IPS-NIHi7 (cell line): ENCODE measurements around the gene DOCK6.

Experiments
- DNase-seq: peaks from one replicate; pipeline ENCODE4 v3.0.0; 2012; ENCODE audit warnings: mixed read lengths; ENCODE audit errors: extremely low spot score

DOCK6 gene

DNA sequence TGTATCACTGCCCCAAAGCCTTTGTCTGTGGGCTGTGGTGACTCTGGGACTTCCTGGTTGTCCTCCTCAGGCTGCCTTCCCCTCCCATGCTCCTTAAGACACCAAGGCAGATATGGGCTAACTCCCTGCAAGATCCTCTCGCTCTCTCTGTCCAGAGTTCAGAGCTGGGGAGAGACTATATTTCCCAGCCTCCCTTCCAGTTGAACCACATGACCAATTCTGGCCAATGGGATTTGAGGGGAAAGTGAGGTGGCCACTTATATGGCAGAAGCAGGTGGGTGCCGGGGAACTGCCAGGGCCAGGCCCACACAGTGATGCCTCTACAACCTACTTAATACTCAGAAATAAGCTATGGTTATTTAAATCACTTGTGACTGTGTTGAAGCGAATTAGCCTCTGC is 39.1 kb downstream of the DOCK6 start:
- DNase-seq = no peak

DNA sequence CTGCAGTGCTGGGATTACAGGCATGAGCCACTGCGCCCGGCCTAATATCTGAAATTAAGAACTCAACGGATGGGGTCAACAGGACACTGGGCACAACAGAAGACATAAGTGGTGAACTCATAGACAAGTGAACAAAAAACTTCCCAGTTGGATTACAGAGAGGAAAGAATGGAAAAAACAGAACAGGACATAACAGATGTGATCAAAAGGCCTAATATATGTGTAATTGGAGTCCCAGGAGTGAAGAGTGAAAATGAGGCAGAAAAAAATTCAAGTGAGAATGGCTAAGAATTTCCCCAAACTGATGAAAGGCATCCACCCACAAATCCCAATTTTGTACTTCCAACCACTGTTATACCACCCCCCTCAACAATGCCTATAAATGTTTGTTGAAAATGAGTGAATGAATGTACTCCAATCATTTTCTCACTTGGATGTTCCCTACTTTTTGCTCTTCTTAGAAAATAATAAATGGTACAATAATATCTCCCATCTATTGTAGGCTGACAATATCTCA is 41.2 kb downstream of the DOCK6 start:
- DNase-seq = no peak

DNA sequence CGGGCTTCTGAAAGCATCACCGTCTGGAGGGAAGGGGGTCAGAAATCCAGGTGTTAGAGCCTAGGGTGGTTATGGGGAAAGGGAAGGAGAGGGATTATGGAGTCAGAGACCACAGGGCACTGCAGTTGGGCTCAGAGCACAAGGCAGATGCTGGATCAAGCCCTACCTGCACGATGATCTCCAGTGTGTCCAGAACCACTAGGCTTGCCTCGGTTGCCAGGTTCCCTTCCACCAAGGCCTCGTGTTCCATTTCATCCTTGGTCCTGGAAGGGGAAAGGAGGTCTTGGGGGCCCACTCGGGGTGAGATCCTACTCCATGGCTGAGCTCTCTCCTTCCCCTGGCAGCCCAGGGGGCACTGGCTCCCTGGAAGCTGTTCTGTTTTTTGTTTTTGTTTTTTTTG is 47.9 kb downstream of the DOCK6 start:
- no peak for DNase-seq

DNA sequence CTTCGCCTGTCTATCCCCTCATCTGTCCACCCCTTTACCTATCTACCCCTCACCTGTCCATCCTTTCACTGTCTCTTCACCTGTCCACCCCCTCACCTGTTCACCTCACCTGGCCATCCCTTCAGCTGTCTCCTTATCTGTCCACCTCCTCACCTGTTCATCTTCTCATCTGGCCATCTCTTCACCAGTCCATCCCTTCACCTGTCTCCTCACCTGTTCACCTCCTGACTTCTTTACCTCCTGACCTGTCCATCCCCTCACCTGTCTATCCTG is 51.7 kb downstream of the DOCK6 start:
- no peak for DNase-seq

DNA sequence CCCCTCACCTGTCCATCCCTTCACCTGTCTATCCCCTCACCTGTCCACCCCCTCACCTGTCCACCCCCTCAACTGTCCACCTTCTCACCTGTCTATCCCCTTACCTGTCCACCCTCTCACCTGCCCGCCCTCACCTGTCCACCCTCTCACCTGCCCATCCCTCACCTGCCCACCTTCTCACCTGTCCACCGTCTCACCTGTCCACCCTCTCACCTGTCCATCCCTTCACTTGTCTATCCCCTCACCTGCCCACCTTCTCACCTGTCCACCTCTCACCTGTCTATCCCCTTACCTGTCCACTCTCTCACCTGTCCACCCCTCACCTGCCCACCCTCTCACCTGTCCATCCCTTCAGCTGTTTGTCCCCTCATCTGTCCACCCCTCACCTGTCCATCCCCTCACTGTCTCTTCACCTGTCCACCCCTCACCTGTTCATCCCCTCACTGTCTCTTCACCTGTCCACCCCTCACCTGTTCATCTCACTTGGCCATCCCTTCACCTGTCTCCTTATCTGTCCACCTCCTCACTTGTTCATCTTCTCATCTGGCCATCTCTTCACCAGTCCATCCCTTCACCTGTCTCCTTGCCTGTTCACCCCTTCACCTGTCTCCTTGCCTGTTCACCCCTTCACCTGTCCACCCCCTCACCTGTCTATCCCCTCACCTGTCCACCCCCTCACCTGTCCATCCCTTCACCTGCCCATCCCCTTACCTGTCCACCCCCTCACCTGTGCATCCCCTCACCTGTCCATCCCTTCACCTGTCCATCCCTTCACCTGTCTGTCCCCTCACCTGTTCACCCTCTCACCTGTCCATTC is 52.3 kb downstream of the DOCK6 start:
- no peak for DNase-seq

DNA sequence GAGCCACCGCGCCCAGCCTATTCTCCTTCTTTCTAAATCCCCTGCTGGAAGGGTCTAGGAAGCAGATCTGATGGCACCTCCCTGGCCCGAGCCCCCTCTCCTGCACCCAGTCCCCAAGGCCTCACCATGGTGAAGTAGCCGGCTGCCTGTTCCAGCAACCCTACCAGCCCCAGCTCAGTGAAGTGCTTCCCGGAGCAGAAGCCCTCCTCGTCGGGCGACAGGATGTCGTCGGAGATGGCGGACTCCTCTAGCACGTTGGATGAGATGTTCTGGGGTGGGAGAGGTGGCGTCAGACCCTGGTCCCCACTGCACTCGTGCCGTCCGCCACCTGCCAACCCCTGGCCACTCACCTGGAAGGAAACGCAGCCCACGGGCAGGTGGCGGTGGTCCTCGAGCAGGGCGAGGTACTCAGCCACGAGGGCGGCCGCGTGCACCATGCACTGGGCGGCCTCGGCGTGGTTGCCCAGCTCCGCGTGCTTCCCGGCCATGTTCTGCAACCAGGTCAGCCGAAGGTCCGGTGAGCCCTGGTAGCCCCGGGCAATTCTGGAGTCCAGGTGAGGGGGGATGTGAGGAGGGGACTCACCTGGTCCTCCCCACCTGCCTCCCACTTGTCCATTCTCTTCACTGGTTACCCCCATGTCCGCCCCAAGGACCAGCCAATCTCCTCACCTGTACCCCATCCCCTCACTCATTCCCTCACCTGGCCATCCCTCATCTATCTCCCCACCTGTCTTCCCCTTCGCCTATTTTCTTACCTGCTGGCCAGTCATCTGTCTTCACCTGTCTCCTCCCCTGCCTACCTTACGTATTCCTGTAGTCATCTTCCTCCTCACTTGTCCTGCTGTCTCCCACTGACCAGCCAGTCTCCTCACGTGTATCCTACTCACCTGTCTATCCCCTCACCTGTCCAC is 53.5 kb downstream of the DOCK6 start:
- DNase-seq = no peak

DNA sequence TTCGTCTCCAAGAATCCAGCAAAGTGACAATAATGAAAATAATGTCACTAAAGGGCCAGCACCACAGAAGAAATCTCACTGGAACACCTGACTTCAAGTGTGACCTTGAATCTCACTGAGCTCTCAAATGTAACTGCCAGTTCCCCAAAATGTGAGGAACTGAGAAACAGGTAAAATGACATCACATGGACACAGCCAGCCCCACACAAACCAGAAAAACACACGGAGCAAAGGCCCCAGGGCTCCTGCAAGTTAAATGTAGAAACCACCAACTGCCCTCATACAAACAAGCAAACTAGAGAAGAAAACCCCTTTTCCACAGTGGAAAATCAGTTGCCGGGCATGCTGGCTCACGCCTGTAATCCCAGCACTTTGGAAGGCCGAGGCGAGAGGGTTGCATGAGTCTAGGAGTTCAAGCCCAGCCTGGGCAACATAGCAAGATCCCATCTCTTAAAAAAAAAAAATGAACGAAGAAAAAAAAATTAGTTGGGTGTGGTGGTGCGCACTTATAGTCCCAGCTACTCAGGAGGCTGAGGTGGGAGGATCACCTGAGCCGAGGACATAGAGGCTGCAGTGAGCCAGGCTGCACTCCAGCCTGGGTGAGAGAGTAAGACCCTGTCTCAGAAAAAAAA is 56.3 kb downstream of the DOCK6 start:
- DNase-seq = no peak

DNA sequence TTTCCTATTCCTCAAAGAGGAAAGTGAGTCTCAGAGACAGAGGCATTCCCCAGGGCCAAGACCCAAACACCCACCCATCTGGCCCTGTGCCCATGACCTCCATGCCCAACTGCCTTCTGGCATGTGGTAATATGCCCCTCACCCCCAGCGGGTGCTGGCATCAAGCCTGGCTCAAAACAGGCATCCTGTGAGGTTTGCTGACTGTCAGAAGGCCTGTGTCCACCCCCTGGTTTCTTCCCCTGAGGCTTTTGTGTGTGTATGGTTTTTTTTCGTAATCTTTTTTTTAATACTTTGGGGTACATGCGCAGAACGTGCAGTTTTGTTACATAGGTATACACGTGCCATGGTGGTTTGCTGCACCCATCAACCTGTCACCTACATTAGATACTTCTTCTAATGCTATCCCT is 57.4 kb downstream of the DOCK6 start:
- no peak for DNase-seq

DNA sequence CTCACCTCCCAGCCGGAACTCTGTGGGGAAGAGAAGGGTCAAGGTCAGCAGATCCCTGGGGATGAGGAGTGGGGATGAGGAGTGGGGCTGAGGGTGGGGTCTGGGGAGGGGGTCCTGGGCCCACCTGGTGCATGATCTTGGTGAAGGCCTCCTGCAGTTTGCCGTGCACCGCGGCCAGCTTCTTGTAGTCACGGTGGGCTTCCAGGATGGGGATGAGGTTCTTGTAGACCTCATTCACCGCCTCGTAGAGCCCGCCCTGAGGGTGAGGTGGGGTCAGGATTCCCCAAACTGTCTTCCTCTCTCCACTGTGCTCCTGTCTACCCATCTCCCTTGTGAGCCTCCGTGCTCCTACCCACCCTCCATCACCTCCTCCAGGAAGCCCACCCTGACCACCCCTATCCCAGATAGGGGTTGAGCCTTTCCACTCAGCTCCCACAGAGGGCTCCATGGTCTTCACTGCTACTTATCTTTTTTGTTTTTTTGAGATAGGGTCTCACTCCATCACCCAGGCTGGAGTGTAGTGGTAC is 58.2 kb downstream of the DOCK6 start:
- no peak for DNase-seq

DNA sequence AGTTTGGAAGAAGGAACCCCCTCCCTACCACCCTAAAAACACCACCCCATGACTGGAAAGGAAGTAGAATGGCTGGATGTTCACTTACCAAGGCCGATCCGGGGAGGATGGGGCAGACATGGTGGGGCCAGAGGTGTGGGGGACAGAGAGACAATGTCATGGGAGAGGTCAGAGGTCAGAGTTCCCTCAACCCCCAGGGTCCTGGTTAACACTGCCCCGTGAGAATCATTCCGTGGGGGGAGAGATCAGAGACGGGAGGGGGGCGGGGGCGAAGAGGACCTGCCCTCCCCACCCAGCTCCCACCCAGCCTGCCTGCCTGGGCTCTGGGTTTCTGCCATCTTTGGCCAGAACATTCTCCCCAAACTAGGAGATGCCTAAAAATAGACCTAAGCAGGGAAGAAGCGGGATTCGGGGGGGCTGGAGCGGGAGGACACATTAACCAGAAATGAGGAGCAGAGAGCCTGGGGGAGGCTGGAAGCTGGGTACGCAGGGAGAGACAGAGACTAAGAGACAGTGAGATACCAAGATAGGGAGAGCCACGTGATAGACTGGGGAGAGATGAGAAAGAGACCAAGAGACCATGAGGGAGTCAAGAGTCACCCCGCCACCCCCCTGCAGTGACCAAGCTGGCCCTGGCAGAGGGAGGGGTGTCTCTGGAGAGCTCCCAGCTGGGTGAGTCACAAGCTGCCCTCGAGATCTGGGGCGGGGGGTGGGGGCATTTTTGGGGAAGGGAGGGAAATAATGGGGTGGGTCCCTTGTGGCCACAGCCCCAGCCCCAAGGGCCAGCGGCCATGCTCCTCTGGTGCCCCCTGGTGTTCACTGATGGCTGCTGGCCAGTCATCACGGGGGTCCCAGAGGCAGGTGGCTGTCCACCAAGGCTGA is 58.9 kb downstream of the DOCK6 start:
- peak; percentile 98 for DNase-seq

DNA sequence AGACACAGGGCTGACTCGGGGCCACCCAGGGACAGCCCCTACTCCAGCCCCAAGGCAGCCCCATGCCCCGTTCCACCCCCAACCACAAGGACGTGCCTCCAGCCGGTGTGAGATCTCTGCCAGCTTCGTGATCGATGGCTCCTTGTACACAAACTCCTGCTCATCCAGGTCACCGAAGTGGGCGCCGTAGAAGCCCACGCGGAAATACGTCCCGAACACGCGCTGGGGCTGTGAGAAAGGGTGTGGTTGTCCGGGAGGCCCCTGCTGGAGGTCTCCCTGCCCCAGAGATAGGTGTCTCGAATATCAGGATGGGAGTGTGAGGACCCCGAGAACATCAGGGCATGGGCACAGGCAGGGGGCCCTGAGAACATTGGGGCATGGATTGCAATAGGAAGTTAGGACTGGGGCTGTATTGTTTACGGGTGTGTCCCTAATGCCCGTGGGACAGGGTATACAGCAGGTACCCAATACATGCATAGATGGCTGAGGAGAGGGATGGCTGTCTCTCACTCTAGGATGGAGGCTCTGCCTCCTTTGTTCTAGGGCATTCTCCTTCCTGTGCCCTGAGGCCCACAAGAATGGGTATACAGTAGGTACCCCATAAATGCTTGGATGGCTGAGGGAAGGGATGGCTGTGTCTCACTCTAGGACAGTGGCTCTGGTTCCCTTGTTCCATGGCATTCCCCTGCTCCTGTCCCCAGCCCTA is 59.7 kb downstream of the DOCK6 start:
- no peak for DNase-seq

DNA sequence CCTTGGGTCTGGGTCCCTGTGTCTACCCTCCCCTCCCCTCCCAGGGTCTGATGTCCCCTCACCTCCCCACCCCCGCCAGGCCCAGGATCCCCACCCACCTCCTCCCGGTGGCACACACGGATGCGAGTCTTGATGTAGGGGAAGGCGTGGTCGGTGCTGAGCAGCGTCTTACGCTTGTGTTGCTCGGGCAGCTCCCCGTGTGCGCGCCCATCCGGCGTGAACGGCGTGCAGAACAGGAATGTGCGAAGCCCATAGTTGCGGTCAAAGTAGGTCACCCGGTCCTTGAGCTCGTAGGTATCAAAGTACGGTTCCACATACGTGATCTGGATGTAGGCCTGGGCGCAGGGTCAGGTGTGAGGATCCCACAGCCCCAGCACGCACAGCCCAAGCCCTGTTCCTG is 60.5 kb downstream of the DOCK6 start:
- no peak for DNase-seq

DNA sequence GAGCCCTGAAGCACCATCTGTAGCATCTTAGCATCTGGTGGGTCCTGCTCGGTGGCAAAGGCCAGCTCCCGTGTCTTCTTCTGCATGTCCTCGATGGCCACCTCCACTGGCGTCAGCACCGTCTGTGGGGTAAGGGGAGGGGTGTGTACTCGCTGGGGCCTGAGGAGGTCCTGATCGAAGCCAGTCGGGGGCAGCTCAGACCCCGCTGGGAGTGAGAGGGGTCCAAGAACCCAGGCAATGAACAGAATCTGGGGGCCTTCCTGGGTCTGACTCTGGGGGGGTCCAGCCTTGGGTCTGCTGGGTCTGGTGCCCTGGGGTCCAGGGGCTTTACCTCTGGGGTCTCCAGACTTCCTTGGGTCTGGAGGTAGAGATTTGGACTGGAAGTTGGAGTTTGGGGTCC is 61.4 kb downstream of the DOCK6 start:
- DNase-seq = no peak

DNA sequence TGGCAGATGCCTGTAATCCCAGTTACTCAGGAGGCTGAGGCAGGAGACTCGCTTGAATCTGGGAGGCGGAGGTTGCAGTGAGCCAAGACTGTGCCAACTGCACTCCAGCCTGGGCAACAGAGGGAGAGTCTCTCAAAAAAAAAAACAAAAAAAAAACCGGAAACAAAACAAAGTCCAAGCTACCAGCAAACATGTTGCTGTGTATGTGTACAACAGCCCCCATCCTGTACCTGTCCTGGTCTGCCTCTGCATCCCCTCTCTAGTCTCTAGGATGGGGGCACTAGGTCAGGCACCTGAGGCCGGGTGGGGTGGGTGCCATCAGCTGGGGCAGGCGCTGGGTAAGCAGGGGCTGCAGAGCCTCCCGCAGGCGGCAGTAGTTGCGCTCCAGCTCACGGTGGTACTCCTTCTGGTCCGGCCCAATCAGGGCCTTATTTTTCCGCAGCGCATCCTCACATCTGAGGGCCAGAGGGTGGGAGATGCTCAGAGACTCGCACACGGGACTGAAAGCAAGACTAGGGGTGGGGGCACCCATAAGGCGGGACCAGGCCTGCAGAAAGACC is 62.2 kb downstream of the DOCK6 start:
- DNase-seq = no peak

DNA sequence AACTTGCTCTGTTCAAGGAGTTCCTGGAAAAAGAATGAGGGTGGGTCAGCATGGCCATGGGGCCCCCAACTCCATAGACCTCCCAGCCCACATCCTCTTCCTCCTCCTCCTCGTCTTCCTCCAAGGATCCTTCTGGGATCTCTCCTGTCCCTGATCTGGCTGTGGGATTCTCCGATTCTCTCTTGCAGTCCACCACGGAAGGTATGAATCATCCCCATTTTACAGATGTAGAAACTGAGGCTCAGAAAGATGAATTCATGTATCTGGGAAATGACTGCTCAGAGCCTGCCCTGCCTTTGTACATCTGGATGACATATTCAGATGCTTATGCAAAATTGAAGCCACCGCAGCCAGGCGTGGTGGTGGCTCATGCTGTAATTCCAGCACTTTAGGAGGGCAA is 62.8 kb downstream of the DOCK6 start:
- no peak for DNase-seq

DNA sequence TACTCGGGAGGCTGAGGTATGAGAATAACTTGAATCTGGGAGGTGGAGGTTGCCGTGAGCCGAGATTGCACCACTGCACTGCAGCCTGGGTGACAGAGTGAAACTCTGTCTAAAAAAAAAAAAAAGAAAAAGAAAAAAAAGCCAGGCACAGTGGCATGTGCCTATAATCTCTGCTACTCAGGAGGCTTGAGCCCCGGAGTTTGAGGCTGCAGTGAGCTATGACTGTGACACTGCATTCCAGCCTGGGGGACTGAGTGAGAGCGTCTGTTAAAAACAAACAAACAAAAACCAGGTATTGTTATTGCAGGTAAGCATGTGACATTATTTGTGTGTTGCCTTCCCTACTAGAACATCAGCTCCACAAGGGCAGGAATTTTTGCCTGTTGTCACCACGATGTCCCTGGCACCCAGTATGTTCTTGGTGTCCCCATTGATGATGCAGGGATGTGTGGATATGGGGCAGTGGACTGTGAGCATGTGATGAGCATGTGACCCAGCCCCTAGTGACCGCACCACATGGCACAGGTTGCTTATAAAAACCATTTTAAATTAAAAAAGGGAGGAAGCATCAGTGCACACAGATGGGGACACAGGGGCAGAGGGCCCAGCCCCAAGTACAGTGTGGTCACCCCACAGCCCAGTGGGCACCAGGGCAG is 63.4 kb downstream of the DOCK6 start:
- DNase-seq = no peak

DNA sequence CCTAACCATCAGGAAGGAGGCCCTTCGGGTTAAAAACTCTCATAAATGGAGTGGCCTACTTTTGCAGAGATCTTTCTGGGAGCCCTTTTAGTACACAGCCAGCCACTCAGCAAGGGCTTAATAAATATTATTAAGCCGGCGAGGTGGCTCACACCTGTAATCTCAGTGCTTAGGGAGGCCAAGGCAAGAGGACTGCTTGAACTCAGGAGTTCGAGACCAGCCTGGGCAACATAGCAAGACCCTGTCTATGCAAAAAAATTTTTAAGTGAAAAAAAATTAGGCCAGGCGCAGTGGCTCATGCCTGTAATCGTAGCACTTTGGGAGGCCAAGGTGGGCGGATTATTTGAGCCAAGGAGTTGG is 64.2 kb downstream of the DOCK6 start:
- DNase-seq = no peak

DNA sequence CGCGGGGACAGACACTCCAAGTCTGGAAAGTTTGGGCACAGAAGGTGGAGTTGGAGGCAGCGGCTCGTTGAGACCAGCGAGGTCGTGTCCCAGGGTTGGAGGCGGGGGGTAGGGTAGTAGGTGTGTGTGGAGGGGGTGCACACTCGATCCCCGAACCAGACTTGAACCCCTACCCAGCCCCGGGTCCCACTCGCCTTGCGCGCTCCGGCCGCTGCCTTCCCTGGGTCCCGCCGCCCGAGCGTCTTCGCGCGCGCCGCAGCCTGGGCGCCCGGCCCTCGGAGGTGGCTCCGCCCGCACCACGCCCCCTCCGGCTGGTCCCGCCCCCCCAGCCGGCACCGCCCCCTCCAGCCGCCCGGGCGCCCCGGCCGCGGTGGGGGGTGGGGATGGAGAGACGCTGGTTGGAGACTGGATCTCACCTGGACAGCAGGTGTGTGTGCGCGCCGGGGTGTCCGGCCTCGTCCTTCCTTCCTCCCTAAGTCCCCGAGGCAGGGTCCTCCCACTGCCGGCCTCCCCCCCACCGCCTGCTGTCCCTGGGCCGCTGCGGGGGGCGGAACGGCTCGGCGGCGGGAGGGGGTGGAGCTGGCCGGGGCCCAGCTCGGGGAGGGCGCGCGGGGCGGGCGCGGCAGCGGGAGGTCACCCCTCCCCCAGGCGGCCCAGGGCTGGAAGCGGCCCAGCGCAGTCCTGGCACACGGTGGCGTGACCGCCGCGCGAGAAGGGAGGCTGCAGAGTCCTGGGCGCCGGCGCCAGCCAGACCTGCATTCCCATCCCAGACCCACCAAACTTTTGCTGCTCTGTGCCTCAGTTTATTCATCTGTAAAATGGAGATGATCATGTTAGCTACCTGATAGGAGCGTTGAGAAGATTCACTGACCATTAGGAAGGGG is 64.8 kb downstream of the DOCK6 start, which contains the start of gene KANK2:
KANK2 (minus strand) TSS at position 255 of the 884 bp plus-strand sequence. CDS start 3,034 bp downstream, outside the sequence.
- peak; percentile 99 for DNase-seq
